Measurements from ENCODE around the gene BRD3. TPM values are rescaled to one million over a fixed set of nuclear protein-coding genes. Genes with fewer than 3 reads are reported as not detected.

The BRD3 gene
- total and polyA plus RNA-seq, 2 of the 8 experiments (the other 6 are each of a cell fraction or from before 2014, with no cell fraction given): 31.0 to 82.7 TPM

DNA sequence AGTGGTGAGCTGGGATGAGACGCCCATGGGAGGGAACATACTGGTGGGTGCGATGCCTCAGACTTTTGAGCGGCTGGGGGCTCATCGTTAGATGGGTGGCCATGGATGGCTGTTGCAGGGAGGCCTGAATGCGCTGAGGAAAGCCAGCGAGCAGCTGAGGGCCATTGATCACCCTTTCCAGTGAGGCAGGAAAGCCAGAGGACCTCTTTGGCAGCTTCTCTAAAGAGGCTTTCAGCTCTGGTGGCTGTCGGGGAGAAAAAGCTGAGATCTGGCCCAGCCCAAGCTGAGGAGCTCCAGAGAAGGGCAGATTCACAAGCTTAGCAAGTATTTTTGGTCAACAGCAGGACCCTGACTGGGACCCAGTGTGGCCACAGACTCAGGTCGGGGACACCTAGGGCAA lies 62.4 kb downstream of the BRD3 start (continued):
- TF ChIP-seq CBX5 (IDR thresholded peaks at IDR 0.05; ENCODE audit: low read depth, low read length): no peak
- TF ChIP-seq SUZ12 (IDR thresholded peaks at IDR 0.05; ENCODE audit: low read length): no peak
- TF ChIP-seq CEBPB (IDR thresholded peaks at IDR 0.05; ENCODE audit: low read depth, low read length): no peak
- no peak for TF ChIP-seq EZH2 (IDR thresholded peaks at IDR 0.05; ENCODE audit: low read depth, low read length, severe bottlenecking)
- TF ChIP-seq PHF8 (conservative IDR thresholded peaks at IDR 0.05; ENCODE audit: low read depth, low read length): no peak
- no peak for TF ChIP-seq CBX8 (IDR thresholded peaks at IDR 0.05; ENCODE audit: borderline replicate concordance, low read depth, low read length)
- no peak for TF ChIP-seq POU5F1 (IDR thresholded peaks at IDR 0.05; ENCODE audit: low read depth, low read length)
